Fibroblast of pulmonary artery (primary cell): ENCODE data around the gene NOP16.
A peak's percentile ranks its signal among the peaks of the same experiment; 100 is the strongest.

ENCODE experiments used
- DNase-seq: peaks from one replicate; pipeline ENCODE4 v3.0.0-alpha.2; 2010; ENCODE audit warnings: low read depth
- H3K4me3 ChIP-seq: replicated peaks from 2 replicates; pipeline ENCODE4 v1.5.1; 2011; ENCODE audit warnings: low read depth, mild to moderate bottlenecking, control low read depth, low read length, moderate library complexity
- TF ChIP-seq, protein P1 (sequence below): IDR thresholded peaks from 2 replicates; pipeline ENCODE4 v1.5.1; 2011; ENCODE audit warnings: mild to moderate bottlenecking, control low read depth, low read length, inconsistent platforms; ENCODE audit errors: missing control alignments

Gene NOP16

DNA sequence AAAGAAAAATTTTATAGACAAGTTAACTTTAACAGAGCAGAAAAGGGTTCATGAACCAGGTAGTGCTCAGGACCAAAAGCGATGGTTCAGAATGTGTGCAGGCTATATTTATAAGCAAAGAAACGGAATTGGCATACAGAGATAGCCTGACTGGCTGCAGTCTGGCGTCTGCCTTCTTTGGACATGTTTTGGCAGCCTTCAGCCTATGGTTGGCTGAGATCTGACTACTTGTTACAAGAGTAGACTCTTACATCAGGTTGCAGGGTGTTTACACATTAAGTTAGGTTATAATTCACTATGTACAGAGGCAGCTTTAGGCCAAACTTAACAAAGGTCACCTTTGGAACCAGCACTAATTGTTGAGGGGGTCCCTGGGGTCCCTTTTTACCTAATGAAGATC, 7.0 kb downstream of the NOP16 start:
- no peak overlapping the region for H3K4me3 ChIP-seq
- TF ChIP-seq, protein P1, sequence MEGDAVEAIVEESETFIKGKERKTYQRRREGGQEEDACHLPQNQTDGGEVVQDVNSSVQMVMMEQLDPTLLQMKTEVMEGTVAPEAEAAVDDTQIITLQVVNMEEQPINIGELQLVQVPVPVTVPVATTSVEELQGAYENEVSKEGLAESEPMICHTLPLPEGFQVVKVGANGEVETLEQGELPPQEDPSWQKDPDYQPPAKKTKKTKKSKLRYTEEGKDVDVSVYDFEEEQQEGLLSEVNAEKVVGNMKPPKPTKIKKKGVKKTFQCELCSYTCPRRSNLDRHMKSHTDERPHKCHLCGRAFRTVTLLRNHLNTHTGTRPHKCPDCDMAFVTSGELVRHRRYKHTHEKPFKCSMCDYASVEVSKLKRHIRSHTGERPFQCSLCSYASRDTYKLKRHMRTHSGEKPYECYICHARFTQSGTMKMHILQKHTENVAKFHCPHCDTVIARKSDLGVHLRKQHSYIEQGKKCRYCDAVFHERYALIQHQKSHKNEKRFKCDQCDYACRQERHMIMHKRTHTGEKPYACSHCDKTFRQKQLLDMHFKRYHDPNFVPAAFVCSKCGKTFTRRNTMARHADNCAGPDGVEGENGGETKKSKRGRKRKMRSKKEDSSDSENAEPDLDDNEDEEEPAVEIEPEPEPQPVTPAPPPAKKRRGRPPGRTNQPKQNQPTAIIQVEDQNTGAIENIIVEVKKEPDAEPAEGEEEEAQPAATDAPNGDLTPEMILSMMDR, result no peak
- DNase-seq, result no peak

DNA sequence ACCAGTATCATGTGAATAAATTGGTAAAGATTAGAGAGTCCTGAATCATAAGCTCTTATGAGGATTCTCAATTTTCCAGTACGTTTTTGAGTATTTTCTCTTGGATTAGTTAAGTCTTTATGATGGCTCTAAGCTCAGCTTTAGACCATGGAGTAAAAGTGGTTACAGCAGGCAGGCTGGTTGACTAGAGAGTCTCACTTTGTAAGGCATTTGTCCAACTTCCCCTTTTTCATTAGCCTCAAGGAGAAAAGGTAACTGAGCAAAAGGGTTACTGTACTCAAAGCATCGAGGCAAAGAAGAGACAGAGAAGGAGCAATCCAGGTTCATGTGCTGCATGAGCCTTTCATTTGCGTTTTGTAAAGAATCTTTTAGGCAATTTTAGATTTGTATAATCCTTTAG, 8.5 kb downstream of the NOP16 start:
- TF ChIP-seq, protein P1, result no peak
- H3K4me3 ChIP-seq, result no peak overlapping the region
- no peak for DNase-seq

DNA sequence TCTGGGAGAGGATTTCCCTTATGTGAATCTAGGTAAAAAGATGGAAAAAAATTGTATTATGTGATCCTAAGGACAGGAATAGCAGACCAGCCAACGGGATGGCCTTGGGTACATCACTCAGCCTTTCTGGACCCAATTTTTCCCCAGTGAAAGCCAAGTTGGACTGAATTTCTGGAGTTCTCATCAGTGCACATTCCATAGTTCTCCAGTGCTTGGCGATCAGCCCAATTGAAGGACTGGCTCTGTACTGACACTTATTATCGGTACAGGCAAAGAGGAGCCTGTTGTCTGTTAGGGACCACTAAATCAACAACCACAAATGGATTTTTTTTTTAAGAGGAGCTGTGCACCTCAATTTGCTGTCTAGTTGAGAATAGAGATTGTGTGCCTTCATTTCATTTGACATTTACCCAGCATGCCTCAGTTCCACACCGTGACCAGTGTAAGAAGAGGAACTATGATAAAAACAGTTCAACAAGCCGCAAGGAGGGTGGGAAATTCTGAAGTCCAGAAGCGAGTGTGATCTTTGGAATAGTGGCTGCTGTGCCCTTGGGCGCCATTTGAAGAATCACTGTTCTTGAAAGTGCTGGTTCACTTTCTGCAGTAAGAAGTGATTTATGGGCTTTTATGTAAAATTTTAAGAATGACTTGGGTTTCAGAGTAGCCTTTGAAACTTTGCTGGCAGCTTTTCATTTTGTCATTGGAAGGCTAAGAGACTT, 15.1 kb downstream of the NOP16 start:
- TF ChIP-seq, protein P1, result no peak
- no peak overlapping the region for H3K4me3 ChIP-seq
- peak; percentile 14 for DNase-seq

DNA sequence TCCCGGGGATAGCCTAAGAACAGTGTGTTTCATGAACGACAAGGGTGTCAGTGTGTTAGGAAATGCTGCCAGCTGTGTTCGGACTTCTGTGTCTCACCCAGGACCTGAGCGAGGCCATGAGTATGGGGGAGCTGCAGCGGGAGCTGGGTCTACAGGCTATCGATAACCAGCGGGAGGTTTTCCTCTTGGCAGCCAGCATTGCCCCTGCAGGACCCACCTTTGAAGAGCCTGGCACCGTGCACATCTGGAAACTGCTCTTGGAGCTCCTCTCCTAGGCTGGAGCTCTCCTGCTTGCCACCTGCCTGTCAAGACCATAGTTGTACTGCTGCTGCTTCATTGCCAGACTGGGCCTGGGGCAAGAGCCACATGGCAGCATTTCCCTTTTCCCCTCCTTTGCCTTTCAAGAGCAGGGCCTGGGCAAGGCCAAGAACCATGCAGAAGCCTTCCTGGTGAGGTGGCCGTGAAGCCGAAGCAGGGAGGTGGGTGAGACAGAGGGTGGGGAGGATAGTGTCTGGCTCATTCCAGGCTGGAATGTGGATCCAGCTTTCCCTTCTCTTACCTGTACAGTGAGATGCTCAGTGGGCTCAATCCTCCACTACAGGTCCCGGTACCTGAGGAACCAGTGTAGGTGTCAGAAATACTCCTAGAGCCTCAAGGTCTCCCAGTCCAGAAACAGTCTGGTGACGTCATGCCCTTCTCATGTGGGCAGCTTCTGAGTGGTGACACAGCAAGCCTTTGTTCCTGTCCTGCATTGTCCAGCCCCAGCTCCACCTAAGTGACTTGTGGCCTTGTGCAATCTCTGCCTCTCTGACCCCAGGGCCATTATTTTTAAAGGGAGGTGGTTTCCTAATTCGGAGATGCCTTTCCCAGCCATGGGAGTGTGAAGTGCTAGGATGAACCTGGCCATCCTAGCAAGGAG, 16.5 kb downstream of the NOP16 start:
- no peak overlapping the region for H3K4me3 ChIP-seq
- TF ChIP-seq, protein P1, result no peak
- peak; percentile 10 for DNase-seq

DNA sequence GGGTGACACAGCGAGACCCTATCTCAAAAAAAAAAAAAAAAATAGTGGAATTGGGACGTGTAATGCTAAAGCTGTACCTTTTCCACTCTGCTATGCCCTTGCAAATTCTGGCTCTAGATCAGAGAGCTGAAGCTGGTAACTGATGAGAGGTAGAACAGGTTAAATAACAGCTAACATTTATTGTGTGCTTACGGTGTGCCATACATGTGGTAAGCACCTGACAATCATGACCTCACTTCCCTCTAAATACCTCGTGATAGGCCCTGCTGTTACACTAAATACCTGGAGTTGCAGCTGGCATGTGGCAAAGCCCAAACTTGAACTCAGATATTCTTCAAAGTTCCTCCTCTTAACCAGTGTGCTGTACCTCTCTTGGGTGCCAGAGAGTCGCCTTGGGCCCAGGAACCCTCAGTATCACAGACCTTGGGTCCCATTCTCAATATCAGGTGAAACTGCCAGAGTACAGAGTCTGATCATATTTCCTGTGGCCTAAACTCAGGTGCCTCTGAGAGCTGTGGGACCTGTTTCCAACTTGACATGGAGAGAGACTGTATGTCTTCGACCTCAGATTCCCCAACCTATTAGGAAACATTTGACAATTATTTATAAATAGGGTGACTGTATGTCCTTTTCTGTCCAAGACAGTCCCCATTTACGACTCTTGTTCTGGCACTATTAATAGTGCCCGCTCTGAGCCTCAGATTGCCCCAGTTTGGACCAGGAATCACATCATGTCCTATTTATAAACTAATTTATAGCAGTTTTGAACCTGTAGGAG, 18.3 kb downstream of the NOP16 start:
- TF ChIP-seq, protein P1, result no peak
- no peak for DNase-seq
- no peak overlapping the region for H3K4me3 ChIP-seq

DNA sequence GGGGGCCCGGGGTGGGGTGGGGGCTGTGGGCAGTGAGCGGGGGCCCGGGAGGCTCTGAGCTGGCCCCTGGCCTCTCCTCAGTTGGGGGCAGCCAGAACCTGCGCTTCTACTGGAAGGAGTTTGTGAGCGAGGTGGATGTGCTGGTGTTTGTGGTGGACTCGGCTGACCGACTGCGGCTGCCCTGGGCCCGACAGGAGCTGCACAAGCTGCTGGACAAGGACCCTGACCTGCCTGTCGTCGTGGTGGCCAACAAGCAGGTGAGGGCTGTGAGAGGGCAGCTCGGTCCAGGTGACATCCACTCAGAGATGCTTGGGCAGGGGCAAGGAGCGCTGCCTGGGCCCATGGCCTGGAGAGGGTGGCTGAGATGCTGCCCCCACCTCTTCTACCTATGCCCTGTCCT, 19.7 kb downstream of the NOP16 start:
- TF ChIP-seq, protein P1, result no peak
- no peak overlapping the region for H3K4me3 ChIP-seq
- DNase-seq, result no peak
